ENCODE measurements around the gene GPER1.
"Not testable (repeated sequence)": the region's sequence is repeated elsewhere in the genome, so short reads cannot be mapped to it uniquely, and the experiment has no call there.

GPER1 gene

GRCh38 chr7:1087952-1088920 lies at the start of gene GPER1:
Gene GPER1, plus strand, starts transcription at chr7:1088113. Its CDS starts 3,616 bp downstream, at chr7:1091729.
- no peak for DNase-seq (ENCODE audit: low read depth in 2 of 2)

DNA sequence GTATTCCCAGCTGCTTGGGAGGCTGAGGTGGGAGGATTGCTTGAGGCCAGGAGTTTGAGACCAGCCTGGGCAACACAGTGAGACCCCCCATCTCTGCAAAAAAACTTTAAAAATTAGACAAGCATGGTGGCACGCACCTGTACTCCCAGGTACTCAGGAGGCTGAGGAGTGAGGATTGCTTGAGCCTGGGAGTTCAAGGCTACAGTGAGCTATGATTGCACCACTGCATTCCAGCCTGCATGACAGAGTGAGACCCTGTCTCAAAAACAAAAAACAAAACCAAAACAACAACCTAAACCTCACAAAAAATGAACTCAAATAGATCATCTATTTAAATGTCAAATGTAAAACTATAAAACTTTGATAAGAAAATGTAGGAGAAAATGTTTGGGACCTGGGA lies 47.7 kb upstream of the GPER1 start:
- not testable (repeated sequence) for DNase-seq (ENCODE audit: low read depth in 2 of 2)

DNA sequence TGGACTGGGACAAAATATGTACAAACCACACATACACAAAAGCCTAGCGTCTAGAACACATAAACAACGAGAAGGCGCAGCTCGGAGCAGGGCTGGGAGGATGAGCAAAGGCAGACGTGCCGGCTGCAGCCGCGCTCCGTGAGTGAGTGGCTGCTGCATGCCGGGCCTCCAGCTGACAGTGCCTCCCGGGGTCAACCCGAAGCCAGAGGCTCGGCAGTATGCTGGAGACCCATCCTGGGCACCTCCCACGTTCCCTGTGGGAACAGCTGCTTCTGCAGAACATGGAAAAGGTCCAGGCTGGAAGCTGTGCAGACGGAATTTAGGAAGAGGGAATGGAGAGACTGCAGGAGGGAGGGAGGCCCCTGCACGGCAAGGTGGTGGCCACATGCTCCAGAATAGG lies 47.1 kb upstream of the GPER1 start:
- DNase-seq (ENCODE audit: low read depth in 2 of 2) = no peak

DNA sequence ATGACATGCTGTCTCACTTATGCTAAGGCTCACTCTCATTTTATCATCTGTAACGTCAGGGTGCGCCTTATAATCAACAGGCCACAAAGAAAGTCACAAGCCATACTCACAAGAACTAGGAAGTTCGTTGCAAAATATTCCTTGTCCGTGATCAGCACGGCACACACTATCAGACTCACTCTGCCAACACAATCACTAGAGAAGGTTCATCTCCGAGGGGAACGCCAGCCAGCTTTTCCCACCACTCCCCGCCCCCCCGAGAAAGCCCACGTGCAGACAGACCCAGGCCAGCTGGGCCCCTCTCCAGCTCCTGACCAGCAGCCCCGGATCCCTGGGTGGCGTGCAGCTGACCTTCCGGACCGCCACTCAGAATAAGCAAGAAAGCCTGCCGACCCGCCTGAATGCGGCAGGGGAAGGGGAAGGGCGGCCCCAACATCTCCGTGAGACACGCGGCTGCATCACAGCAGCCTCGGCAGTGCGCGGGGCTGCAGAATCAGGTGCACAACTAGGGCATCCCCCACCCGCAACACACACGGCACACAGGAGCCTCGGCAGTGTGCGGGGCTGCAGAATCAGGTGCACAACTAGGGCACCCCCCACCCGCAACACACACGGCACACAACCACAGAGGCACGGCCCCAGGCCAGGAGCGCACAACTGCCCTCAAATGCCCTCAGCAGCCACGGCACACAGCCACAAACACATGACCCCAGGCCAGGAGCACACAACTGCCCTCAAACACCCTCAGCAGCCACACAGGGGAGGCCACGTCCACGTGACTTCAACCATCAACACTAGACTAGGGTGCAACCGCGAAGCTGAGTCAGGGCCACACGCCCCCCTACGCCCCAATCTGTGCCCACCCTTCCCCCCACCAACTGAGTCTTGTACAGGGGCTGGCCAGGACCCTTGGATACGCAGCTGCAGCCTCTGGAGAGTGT lies 46.1 kb upstream of the GPER1 start:
- no peak for DNase-seq (ENCODE audit: low read depth in 2 of 2)

GRCh38 chr7:1042492-1042833 lies 45.5 kb upstream of the GPER1 start:
- no peak for DNase-seq (ENCODE audit: low read depth in 2 of 2)

DNA sequence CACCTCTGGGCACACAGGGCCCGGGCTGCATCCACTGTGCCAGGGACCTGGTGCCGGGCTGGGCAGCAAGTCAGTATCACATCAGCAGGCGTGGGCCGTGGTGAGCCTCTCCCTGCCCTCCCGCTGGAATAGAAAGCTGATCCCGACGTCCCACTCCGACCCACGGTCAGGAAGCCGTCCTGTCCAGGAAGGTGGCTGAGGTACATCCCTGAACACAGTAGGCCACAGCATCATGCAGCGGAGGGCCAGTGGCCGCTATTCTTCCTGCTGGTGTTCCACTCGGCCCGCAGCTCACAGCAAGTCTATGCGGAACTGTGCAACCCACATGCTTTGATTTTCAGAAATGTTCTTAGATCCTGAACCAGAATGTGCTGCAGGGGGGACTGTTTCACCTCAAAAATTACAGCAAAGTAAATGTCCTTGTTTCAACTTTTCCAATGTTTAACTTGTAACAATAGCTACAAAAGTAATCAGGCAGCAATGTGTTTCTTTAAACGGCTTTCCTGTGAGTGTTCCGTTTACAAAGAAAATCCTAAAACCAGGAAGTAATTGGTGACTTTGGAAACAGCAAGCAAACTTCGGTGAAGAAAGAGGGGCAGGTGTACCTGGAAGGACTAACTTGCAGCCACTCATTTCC lies 44.2 kb upstream of the GPER1 start:
- no peak for DNase-seq (ENCODE audit: low read depth in 2 of 2)

GRCh38 chr7:1044189-1045068 lies 43.5 kb upstream of the GPER1 start, which contains the start of gene GPR146:
Gene GPR146, plus strand, starts transcription at chr7:1044546. Its CDS starts 12,970 bp downstream, at chr7:1057516.
- peak; percentile 73 to 96 for DNase-seq (ENCODE audit: low read depth in 2 of 2)

DNA sequence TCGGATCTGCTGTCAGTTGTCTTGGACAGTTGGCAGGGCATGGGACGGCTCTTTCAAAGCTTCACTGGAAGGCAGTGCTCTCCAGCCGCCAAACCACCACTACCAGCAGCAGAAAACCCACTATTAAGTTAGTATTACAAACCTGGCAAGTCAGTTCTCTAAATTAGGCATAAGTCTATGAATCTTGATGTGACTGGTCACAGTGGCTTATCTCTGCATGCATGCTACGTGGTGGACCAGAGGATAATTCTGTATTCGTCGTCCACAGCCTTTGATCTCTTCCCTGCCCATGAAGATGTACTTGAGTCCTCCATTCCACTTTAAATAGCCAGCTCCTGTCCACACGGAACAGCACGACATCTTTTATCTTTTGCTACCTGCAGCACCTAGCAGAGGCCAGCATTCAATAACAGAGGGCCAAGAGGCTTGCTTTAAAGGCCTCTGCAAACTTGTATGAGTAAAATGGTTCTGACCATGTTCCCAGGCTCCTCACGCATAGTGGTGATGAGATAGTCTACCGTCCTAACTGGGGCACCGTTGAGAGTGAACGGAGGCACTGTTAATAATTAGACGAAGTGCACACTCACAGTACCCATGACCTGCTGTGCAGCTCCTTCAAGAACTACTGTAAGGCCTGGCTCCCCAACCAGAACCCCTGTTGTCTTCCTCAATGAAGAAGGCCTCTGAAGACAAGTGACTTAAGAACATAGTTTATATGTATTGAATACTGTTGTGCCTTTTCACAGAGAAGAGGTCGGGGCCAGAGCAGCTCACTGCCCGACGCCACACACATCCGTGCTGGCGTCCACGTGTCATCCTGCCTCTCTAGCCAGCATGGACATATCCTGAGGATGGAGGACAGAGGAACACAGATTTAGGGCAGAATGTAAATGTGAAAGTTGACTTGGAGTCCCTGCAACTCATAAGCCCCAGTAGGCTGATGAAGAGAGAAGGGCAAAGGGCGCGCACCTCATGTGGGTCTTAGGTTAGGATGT lies 42.5 kb upstream of the GPER1 start:
- DNase-seq (ENCODE audit: low read depth in 2 of 2) = no peak

- no peak for DNase-seq (ENCODE audit: low read depth in 2 of 2)
Measured at GRCh38 chr7:1046722-1047679, 40.9 kb upstream of the GPER1 start.

DNA sequence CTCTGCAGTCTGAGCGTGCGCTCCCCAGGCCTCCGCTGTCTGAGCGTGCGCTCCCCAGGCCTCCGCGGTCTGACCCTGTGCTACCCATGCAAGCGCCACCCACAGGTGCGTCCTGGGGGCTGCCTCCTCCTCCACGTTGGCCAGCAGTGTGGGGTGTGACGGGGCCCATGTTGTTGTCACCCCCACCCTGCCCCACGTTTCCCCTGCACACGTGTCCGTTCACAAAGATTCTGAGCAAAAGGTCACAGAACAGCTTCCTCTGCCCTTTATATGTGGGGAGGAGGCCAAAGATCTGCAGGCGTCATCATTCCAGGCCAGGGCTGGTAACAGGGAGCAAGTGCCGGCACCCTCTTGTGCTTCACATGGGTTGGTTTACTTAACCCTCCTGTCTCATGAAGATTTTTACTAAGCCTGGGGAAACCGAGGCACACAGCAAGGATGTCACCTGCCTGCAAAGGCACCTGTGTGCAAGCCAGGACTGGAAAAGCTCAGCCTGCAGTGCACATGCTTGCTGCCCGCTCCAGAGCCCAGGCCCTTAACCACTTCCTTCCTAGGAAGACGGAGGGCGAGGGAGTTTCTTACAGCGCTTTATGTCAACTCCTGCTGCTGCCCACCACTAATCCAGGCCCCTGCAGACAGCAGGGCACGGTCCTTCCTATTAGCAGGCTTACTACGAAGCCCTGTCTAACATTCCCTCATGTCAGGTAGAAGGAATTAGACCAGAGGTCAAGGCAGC lies 38.7 kb upstream of the GPER1 start:
- no peak for DNase-seq (ENCODE audit: low read depth in 2 of 2)

DNA sequence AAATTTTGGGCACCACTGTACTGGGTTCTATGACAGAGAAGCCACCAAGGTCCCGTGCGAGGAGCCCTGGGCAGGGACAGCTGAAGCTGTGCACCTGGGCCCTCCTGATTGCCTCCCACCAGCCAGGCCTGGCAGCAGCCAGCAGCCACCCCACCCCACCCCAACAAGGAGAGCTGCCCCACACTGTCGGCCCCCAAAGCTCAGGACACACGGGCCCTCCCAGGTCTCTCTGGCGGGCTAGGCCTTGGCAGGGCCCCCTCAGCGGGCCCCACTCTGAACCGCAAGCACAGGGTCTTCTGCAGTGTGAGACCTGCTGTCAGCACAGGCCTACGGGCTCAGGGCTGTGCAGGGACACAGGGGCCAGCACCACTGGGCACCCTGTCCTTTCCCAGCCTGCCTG lies 38.1 kb upstream of the GPER1 start:
- DNase-seq (ENCODE audit: low read depth in 2 of 2) = no peak

DNA sequence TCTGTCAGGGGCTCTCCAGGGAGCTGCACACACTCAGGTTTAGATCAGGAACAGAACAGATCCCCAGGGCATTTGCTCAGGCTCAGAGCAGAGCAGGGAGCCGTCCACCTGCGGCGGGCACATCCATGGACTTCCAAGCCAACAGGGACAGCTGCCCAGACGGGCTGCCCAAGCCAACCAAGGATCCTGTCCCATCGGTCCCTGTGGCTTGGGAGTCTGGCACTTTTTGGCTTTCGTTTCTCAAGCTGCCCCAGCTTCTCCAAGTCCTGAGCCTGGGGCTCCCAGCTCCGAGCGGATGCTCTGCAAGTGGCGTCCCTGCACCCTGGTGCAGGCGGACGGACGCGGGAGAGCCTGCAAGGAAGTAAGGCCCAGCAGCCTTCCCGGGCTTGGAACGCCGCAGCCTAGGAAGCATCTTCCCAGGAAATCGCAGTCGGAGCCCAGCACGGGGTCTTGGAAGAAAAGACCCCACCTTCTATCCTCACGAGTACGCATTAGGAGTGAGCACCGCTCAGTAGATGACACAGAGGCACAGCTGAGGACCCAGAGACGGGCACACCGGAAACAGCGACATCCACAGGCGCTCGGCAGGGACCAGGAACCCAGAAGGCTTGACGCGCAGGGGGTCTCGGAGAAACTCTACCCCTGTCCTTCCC lies 37.5 kb upstream of the GPER1 start:
- no peak for DNase-seq (ENCODE audit: low read depth in 2 of 2)

DNA sequence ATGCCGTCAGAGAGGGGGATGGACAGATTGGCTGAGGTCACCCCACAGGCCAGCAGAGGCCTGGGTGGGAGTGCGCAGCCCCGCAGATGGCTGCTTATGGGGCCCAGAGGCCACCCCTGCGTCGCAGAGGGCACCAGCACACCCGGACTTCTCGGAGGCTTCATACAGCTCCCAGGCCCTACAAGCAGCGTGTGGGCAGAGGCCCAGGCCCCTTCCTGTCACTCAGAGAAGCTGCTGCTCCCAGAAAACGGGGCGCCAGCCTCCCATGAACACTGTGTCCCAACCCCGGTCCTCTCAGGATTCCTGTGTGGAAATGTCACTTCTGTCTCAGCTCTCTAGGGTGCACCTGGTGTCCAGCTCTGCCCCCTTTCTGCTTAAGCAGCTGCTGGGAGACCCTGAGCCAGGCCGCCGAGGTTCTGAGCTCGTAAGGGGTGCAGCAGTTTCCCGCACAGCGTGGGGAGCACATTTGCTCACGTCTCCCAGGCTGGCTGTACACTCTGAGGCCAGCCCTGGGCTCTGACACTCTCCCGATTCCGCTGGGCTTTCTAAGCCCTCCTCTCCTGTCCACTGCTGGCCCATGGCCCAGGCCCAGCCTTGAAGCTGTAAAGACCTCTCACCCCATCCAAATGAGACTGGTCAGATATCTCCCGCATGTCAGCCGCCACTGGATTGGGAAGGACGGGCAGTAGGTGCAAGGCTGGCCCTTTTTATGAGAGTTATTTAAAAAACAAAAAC lies 36.8 kb upstream of the GPER1 start:
- no peak for DNase-seq (ENCODE audit: low read depth in 2 of 2)

DNA sequence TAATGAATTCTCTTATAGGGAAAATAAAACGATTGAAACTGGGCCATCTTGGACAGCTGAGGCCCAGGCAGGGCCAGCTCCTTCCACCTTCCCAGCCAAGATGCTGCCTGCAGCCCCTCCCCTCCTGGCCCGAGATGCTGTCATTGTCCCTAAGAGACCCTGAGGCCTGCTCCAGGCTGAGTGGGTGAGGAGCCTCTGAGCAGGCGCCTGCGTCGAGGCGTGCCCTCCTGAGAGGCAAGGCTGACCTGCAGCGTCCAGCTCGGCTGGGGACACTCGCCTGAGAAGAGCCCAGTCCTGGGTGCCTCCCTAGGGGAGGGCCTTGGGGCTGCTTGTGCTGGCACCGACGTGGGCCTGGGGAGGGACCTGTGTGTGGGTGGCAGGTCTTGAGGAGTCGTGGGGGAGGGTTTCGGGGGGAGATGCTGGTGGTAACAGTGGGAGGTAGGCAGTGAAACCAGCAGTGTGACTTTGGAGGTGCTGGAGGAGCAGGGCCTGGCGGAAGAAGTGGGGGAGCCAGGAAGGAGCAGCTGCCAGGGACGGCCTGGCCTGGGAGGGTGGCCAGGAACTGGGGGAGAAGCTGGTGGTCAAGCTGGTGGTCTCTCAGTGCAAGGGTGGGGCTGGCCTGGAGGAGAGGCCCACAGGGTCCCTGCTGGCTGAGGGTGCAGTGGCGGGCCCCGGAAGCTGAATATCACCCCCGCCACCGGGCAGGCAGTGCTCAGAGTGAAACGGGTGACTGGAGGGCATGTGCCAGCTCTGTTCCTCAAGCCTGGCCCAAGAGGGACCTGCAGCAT lies 35.7 kb upstream of the GPER1 start:
- no peak for DNase-seq (ENCODE audit: low read depth in 2 of 2)

DNA sequence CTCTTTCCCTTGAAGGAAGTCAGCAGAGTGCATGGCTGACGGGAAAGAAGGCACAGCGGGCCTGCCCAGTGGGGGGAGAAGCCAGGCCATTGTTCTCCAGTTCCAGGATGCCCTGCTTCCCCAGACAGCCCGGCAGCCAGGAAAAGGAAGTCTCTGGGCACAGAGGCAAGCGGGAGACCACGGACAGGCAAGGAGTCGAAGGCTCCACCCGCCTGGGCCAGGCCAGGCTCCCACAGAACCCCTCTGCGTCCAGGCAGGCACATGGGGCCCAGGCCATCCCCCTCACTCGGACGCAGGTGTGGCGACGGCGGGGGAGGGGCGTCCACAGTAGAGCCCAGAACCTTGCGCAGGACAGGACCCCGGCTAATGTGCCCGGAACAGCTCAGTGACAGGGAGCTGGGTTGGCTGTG lies 34.9 kb upstream of the GPER1 start:
- no peak for DNase-seq (ENCODE audit: low read depth in 2 of 2)

Measured in stimulated activated CD4-positive, alpha-beta T cell treated with anti-CD3 and anti-CD28 coated beads, Interleukin-1b, Interleukin-23, amount 100 ng/mL, for 1 hour (primary cell).